HEK293T (cell line): ENCODE results near the gene DCTPP1.
"Not testable (repeated sequence)": the region's sequence is repeated elsewhere in the genome, so short reads cannot be mapped to it uniquely, and the experiment has no call there.

ENCODE experiments used
- CTCF ChIA-PET: fragments of 350-600 bp; formaldehyde crosslinking; extraction: SDS; loops from one replicate; lab custom pipeline; 2021; ENCODE audit warnings: antibody characterized with exemption, inconsistent platforms; lab: Yijun Ruan, JAX
- POLR2A ChIA-PET: fragments of 350-600 bp; formaldehyde crosslinking; extraction: SDS; loops from one replicate; lab custom pipeline; 2020; ENCODE audit warnings: antibody characterized with exemption, inconsistent platforms; lab: Yijun Ruan, JAX
- DNase-seq: peaks from one replicate; pipeline ENCODE4 v3.0.0; 2012; ENCODE audit warnings: mixed read lengths; ENCODE audit errors: extremely low spot score
- ARNT ChIP-seq: fragments of 450-650 bp; IDR thresholded peaks from 2 replicates; pipeline ENCODE4 v1.6.1; 2017; ENCODE audit warnings: mild to moderate bottlenecking
- BHLHE40 ChIP-seq: fragments of 450-650 bp; IDR thresholded peaks from 2 replicates; pipeline ENCODE4 v1.6.1; 2016; ENCODE audit warnings: mild to moderate bottlenecking, moderate library complexity, borderline replicate concordance
- CTBP1 ChIP-seq: fragments of 450-650 bp; IDR thresholded peaks from 2 replicates; pipeline ENCODE4 v1.6.1; 2016; ENCODE audit warnings: borderline replicate concordance
- ELF4 ChIP-seq: fragments of 450-650 bp; IDR thresholded peaks from 2 replicates; pipeline ENCODE4 v1.6.1; 2017; ENCODE audit warnings: antibody characterized with exemption
- FOXA1 ChIP-seq: fragments of 450-650 bp; IDR thresholded peaks from 2 replicates; pipeline ENCODE4 v1.6.1; 2016; ENCODE audit warnings: mild to moderate bottlenecking
- FOXK2 ChIP-seq: fragments of 450-650 bp; IDR thresholded peaks from 2 replicates; pipeline ENCODE4 v1.6.1; 2016; ENCODE audit warnings: mild to moderate bottlenecking
- FOXM1 ChIP-seq: fragments of 450-650 bp; IDR thresholded peaks from 2 replicates; pipeline ENCODE4 v1.6.1; 2017; ENCODE audit warnings: mild to moderate bottlenecking, borderline replicate concordance
- HDGF ChIP-seq: fragments of 450-650 bp; IDR thresholded peaks from 2 replicates; pipeline ENCODE4 v1.6.1; 2017; ENCODE audit warnings: antibody characterized with exemption, borderline replicate concordance
- L3MBTL2 ChIP-seq: fragments of 450-650 bp; conservative IDR thresholded peaks from 2 replicates; pipeline ENCODE4 v1.6.1; 2016; ENCODE audit warnings: mild to moderate bottlenecking
- LEF1 ChIP-seq: fragments of 450-650 bp; IDR thresholded peaks from 2 replicates; pipeline ENCODE4 v1.6.1; 2017; ENCODE audit warnings: mild to moderate bottlenecking, borderline replicate concordance
- NFRKB ChIP-seq: fragments of 450-650 bp; IDR thresholded peaks from 2 replicates; pipeline ENCODE4 v1.6.1; 2016; ENCODE audit warnings: mild to moderate bottlenecking, moderate library complexity
- SP1 ChIP-seq: fragments of 450-650 bp; IDR thresholded peaks from 2 replicates; pipeline ENCODE4 v1.6.1; 2017
- SUZ12 ChIP-seq: fragments of 450-650 bp; IDR thresholded peaks from 2 replicates; pipeline ENCODE4 v1.6.1; 2016; ENCODE audit warnings: mild to moderate bottlenecking
- TARDBP ChIP-seq: fragments of 450-650 bp; IDR thresholded peaks from 2 replicates; pipeline ENCODE4 v1.6.1; 2016
- ZNF384 ChIP-seq: fragments of 450-650 bp; IDR thresholded peaks from 2 replicates; pipeline ENCODE4 v1.6.1; 2016
- TF ChIP-seq, protein P1 (sequence below): fragments of 450-650 bp; IDR thresholded peaks from 2 replicates; pipeline ENCODE4 v1.6.1; 2016

Gene DCTPP1

GRCh38 chr16:30397056-30397455 is 32.8 kb downstream of the DCTPP1 start:
- POLR2A ChIA-PET: interaction anchor here (1.3 to 5.0 kb wide), 2 partner anchors 11 to 17 kb away, joined by 7 to 75 read pairs; partner anchors contain the start of genes SEPTIN1 and ZNF771
- no peak for DNase-seq
- CTCF ChIA-PET: interaction anchor here (1.7 kb wide), 1 partner anchor 219 kb away, joined by 6 read pairs; no protein-coding TSS in a partner anchor
- TF ChIP-seq CTBP1 (no peak), ELF4 (no peak), L3MBTL2 (no peak), TARDBP (no peak), FOXK2 (no peak), SP1 (no peak), SUZ12 (no peak), NFRKB (no peak), FOXM1 (no peak), LEF1 (no peak), FOXA1 (no peak), ARNT (no peak), HDGF (no peak), BHLHE40 (no peak), ZNF384 (no peak)
- TF ChIP-seq, protein P1, sequence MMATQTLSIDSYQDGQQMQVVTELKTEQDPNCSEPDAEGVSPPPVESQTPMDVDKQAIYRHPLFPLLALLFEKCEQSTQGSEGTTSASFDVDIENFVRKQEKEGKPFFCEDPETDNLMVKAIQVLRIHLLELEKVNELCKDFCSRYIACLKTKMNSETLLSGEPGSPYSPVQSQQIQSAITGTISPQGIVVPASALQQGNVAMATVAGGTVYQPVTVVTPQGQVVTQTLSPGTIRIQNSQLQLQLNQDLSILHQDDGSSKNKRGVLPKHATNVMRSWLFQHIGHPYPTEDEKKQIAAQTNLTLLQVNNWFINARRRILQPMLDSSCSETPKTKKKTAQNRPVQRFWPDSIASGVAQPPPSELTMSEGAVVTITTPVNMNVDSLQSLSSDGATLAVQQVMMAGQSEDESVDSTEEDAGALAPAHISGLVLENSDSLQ: no peak

DNA sequence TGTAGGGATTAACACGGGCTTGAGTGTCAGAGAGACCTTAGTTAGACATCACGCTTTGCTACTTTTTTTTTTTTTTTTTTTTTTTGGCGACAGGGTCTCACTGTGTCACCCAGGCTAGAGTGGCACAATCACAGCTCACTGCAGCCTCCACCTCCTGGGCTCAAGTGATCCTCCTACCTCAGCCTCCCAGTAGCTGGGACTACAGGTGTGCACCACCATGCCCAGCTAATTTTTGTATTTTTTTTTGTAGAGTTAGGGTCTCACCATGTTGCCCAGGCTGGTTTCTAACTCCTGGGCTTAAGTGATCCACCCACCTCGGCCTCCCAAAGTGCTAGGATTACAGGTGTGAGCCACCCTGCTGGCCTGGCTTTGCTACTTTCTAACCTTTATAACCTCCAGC is 33.2 kb downstream of the DCTPP1 start:
- ChIA-PET CTCF (interaction anchor here (1.0 to 2.1 kb wide), 4 partner anchors 10 to 233 kb away, joined by 5 to 15 read pairs (median 8); partner anchors contain the start of gene ZNF771), POLR2A (interaction anchor here (0.6 to 5.0 kb wide), 9 partner anchors 8 to 300 kb away, joined by 3 to 97 read pairs (median 6); partner anchors contain the start of genes SEPTIN1, TBC1D10B, YPEL3 and ZNF689)
- DNase-seq: not testable (repeated sequence)

- TF ChIP-seq FOXK2 (no peak), ARNT (no peak), ELF4 (no peak), HDGF (0 out of 2 replicates have a peak, but pooled peaks have one; percentile 16), LEF1 (no peak), FOXM1 (no peak), BHLHE40 (no peak)
- POLR2A ChIA-PET: interaction anchor here (0.6 to 5.0 kb wide), 18 partner anchors 7 to 300 kb away, joined by 3 to 97 read pairs (median 6); partner anchors contain the start of genes CD2BP2, CORO1A, DCTPP1 and SEPTIN1
- CTCF ChIA-PET: interaction anchor here (1.0 to 2.1 kb wide), 9 partner anchors 9 to 233 kb away, joined by 3 to 15 read pairs (median 6); partner anchors contain the start of gene ZNF771
- DNase-seq: peak; percentile 69
These were observed 33.7 kb downstream of the DCTPP1 start for GRCh38 chr16:30395992-30396585.

DNA sequence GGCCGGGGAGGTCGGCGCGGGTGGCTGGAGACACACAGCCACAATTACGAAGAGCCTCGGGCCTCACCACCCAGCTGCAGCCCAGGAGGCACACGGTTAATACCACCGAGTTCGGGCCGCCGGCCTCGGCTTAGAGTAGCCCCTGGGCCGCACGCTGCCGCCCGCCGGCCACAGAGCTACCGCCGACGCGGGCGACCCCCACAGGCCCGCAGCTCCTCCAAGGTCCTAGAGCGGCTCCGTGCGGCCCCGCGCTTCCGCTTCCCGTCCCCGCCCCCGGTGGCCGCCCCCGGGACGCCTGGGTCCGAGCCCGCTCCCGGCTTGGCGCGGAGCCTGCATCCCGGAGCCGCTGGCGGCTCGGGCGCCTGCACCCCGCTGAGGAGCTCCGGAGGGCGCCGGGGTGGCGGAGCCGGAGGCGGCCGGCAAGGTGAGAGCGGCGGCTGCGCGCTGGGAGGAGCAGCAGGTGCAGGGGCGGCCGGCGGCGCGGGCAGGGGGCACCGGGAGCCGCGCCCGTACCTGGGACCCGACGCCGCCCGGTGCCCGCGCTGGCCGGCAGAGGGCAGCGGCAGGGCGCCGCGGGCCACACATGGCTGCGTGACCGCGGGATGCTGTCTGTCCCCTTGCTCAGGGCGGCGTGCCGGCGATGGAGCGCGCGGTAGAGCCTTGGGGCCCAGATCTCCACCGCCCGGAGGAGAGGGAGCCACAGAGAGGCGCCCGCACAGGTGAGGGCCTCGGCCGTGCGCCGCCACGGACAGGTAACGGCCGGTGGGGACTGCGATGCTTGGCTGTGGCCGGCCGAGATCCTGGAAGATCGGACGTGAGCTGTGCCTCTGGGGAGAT is 34.5 kb downstream of the DCTPP1 start, which contains the start of gene ZNF48:
Gene ZNF48, plus strand, starts transcription at position 266 of the 837 bp plus-strand sequence. Its CDS starts 375 bp downstream, at position 641.
- DNase-seq: peak; percentile 89
- TF ChIP-seq, protein P1: no peak
- TF ChIP-seq CTBP1 (0 out of 2 replicates have a peak, but pooled peaks have one; percentile 48), FOXK2 (no peak), ZNF384 (no peak), L3MBTL2 (peak; percentile 64), FOXM1 (peak; percentile 89; the same call in 1 of the 2 replicates)
- POLR2A ChIA-PET: interaction anchor here (0.6 to 5.0 kb wide), 23 partner anchors 9 to 350 kb away, joined by 3 to 97 read pairs (median 5); partner anchors contain the start of genes CD2BP2, CORO1A, DCTPP1 and SEPTIN1
- CTCF ChIA-PET: interaction anchor here (0.8 to 2.1 kb wide), 12 partner anchors 10 to 234 kb away, joined by 3 to 15 read pairs (median 5); partner anchors contain the start of genes DCTPP1 and ZNF771

DNA sequence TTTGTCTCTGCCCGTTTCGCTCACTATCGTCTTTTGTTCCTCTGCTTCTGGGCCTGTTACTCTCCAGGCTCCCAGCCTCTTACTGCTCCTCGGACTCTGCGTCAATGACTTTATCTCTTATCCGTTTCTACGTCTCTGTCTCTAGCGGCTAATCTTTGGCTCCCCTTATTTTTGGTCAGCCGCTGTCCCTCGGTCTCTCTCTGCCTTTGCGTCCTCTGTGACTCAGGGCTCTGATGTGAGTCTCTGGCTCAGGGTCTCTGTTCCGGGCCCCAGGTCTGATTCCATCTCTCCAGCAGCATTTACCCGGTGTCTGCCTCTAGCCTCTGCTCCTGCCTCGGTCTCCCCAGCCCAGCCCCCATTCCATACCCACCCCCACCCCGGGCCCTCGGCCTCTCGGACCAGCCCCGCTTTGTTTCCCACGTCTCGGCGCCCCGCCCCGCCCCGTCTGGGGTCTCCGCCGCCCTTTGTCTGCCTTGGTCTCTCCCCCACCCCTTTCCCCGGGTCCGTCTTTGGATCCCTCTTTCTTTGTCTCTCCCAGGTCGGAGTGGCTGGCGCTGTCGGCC is 35.2 kb downstream of the DCTPP1 start:
- CTCF ChIA-PET: interaction anchor here (0.8 to 2.1 kb wide), 7 partner anchors 10 to 35 kb away, joined by 3 to 15 read pairs (median 6); partner anchors contain the start of genes DCTPP1 and ZNF771
- POLR2A ChIA-PET: interaction anchor here (0.6 to 5.0 kb wide), 19 partner anchors 8 to 349 kb away, joined by 3 to 97 read pairs (median 5); partner anchors contain the start of genes CD2BP2, CORO1A, DCTPP1 and SEPTIN1
- TF ChIP-seq ARNT: no peak
- no peak for DNase-seq

GRCh38 chr16:30383521-30383920 is 46.3 kb downstream of the DCTPP1 start:
- DNase-seq: no peak
- CTCF ChIA-PET: interaction anchor here (0.9 to 1.0 kb wide), 3 partner anchors 24 to 243 kb away, joined by 3 read pairs; partner anchors contain the start of genes DCTPP1 and ZNF771
- POLR2A ChIA-PET: interaction anchor here (1.5 to 9.4 kb wide), 4 partner anchors 8 to 24 kb away, joined by 4 to 75 read pairs (median 16); partner anchors contain the start of genes ZNF48 and ZNF771
- no peak for TF ChIP-seq LEF1
- no peak for TF ChIP-seq ELF4
- no peak for TF ChIP-seq HDGF
- TF ChIP-seq FOXA1: no peak
- no peak for TF ChIP-seq ARNT
- no peak for TF ChIP-seq FOXM1
- no peak for TF ChIP-seq NFRKB
- TF ChIP-seq L3MBTL2: no peak
- no peak for TF ChIP-seq BHLHE40
- no peak for TF ChIP-seq TARDBP
- no peak for TF ChIP-seq CTBP1
- TF ChIP-seq FOXK2: no peak
- TF ChIP-seq ZNF384: no peak
